HG02970 (cell line): ENCODE measurements around the gene AK8.

Experiments used
- ATAC-seq: cut with Tn5 transposase; IDR thresholded peaks from one replicate; pipeline ENCODE4 v1.9.1; 2021; ENCODE audit warnings: mild to moderate bottlenecking, moderate library complexity, moderate number of reproducible peaks; ENCODE audit not compliant: unreplicated experiment, low FRiP score

Gene AK8

GRCh38 chr9:132862533-132862932 lies 15.6 kb downstream of the AK8 start:
- no peak for ATAC-seq

- ATAC-seq: no peak
Observed at GRCh38 chr9:132861666-132862065, 16.4 kb downstream of the AK8 start.

- ATAC-seq: no peak
Observed at GRCh38 chr9:132858751-132859150, 19.3 kb downstream of the AK8 start.

GRCh38 chr9:132857616-132858342 lies 20.3 kb downstream of the AK8 start:
- no peak for ATAC-seq

GRCh38 chr9:132857031-132857430 lies 21.1 kb downstream of the AK8 start:
- ATAC-seq: no peak

GRCh38 chr9:132855904-132856303 lies 22.2 kb downstream of the AK8 start:
- ATAC-seq: no peak

- no peak for ATAC-seq
Observed at GRCh38 chr9:132854832-132855231, 23.3 kb downstream of the AK8 start.

GRCh38 chr9:132853482-132853881 lies 24.6 kb downstream of the AK8 start:
- no peak for ATAC-seq

- ATAC-seq: no peak
Observed at GRCh38 chr9:132849185-132849706, 28.8 kb downstream of the AK8 start.

GRCh38 chr9:132846918-132847515 lies 31.1 kb downstream of the AK8 start:
- ATAC-seq: no peak

- no peak for ATAC-seq
Observed at GRCh38 chr9:132846109-132846917, 31.8 kb downstream of the AK8 start.

GRCh38 chr9:132842124-132843044 lies 35.7 kb downstream of the AK8 start:
- ATAC-seq: no peak

- ATAC-seq: no peak
Observed at GRCh38 chr9:132840980-132841379, 37.1 kb downstream of the AK8 start.

- no peak for ATAC-seq
Observed at GRCh38 chr9:132838291-132838690, 39.8 kb downstream of the AK8 start.

- no peak for ATAC-seq
Observed at GRCh38 chr9:132837501-132838286, 40.4 kb downstream of the AK8 start.

- ATAC-seq: no peak
Observed at GRCh38 chr9:132834343-132834742, 43.7 kb downstream of the AK8 start.

GRCh38 chr9:132833550-132834121 lies 44.4 kb downstream of the AK8 start:
- ATAC-seq: no peak

- ATAC-seq: no peak
Observed at GRCh38 chr9:132832171-132832881, 45.8 kb downstream of the AK8 start.
